ENCODE measurements around the gene HPSE. TPM values are rescaled to one million over a fixed set of nuclear protein-coding genes. Genes with fewer than 3 reads are reported as not detected.

HPSE gene
- 10 to 100 TPM; 13.3 to 23.8 TPM for total RNA-seq
- long read RNA-seq, full-length matches to known transcripts, result 15 of 18 reads
- long read RNA-seq, partial matches to known transcripts, result 2 of 18 reads
- long read RNA-seq, other reads (novel, unspliced or antisense), result 1 of 18 reads

GRCh38 chr4:83334425-83335241 is at the start of gene HPSE:
TSS of gene HPSE (minus strand) at chr4:83334848. CDS start at chr4:83334782, 66 bp downstream.
- DNase-seq (peak; percentile 95 to 97), ATAC-seq (peak; percentile 98)
- intact Hi-C loops (cut with DNase I, micrococcal nuclease), result no loop called here

GRCh38 chr4:83382850-83383249 is 48.2 kb upstream of the HPSE start:
- DNase-seq (no peak), ATAC-seq (no peak)
- intact Hi-C loops (cut with DNase I, micrococcal nuclease), result no loop called here

- DNase-seq, result no peak
- intact Hi-C loops (cut with DNase I, micrococcal nuclease), result no loop called here
- no peak for ATAC-seq
These were observed 46.5 kb upstream of the HPSE start for GRCh38 chr4:83381173-83381572.

GRCh38 chr4:83378419-83378818 is 43.8 kb upstream of the HPSE start:
- intact Hi-C loops (cut with DNase I, micrococcal nuclease), result no loop called here
- no peak for DNase-seq

GRCh38 chr4:83372931-83373330 is 38.3 kb upstream of the HPSE start:
- no peak for ATAC-seq
- intact Hi-C loops (cut with DNase I, micrococcal nuclease), result no loop called here
- no peak for DNase-seq

More at GRCh38 chr4:83378419-83378818, 43.8 kb upstream of the HPSE start:
- no peak for ATAC-seq

GRCh38 chr4:83371936-83372335 is 37.3 kb upstream of the HPSE start:
- intact Hi-C loops (cut with DNase I, micrococcal nuclease), result no loop called here
- DNase-seq, result no peak
- ATAC-seq, result no peak

GRCh38 chr4:83371235-83371634 is 36.6 kb upstream of the HPSE start:
- no peak for ATAC-seq
- DNase-seq, result no peak
- intact Hi-C loops (cut with DNase I, micrococcal nuclease), result no loop called here

- ATAC-seq (no peak), DNase-seq (no peak)
- intact Hi-C loops (cut with DNase I, micrococcal nuclease), result no loop called here
These were observed 35.9 kb upstream of the HPSE start for GRCh38 chr4:83370640-83370906.

- intact Hi-C loops (cut with DNase I, micrococcal nuclease), result no loop called here
- DNase-seq, result no peak
- no peak for ATAC-seq
These were observed 35.4 kb upstream of the HPSE start for GRCh38 chr4:83369831-83370639.

GRCh38 chr4:83364312-83364711 is 29.7 kb upstream of the HPSE start:
- ATAC-seq (no peak), DNase-seq (no peak)
- intact Hi-C loops (cut with DNase I, micrococcal nuclease), result no loop called here

GRCh38 chr4:83362492-83363329 is 28.1 kb upstream of the HPSE start:
- intact Hi-C loops (cut with DNase I, micrococcal nuclease), result no loop called here
- peak; percentile 33 to 42 for DNase-seq
- peak; percentile 99 for ATAC-seq

GRCh38 chr4:83361416-83362103 is 26.9 kb upstream of the HPSE start:
- no peak for DNase-seq
- ATAC-seq, result no peak
- intact Hi-C loops (cut with DNase I, micrococcal nuclease), result no loop called here

- ATAC-seq (no peak), DNase-seq (no peak)
- intact Hi-C loops (cut with DNase I, micrococcal nuclease), result no loop called here
These were observed 25.4 kb upstream of the HPSE start for GRCh38 chr4:83360018-83360417.

GRCh38 chr4:83358410-83358809 is 23.8 kb upstream of the HPSE start:
- intact Hi-C loops (cut with DNase I, micrococcal nuclease), result no loop called here
- no peak for DNase-seq
- ATAC-seq, result no peak

- DNase-seq (no peak), ATAC-seq (no peak)
- intact Hi-C loops (cut with DNase I, micrococcal nuclease), result no loop called here
These were observed 22.4 kb upstream of the HPSE start for GRCh38 chr4:83356899-83357661.

GRCh38 chr4:83353516-83353915 is 18.9 kb upstream of the HPSE start:
- no peak for ATAC-seq
- no peak for DNase-seq
- intact Hi-C loops (cut with DNase I, micrococcal nuclease), result no loop called here

GRCh38 chr4:83348074-83348473 is 13.4 kb upstream of the HPSE start:
- ATAC-seq (no peak), DNase-seq (no peak)
- intact Hi-C loops (cut with DNase I, micrococcal nuclease), result no loop called here

- intact Hi-C loops (cut with DNase I, micrococcal nuclease), result no loop called here
- DNase-seq (no peak), ATAC-seq (no peak)
These were observed 7.8 kb upstream of the HPSE start for GRCh38 chr4:83342476-83342875.

Measured in left colon (tissue), 2 donors.